Measurements from ENCODE around the gene TPST1. TPM values are rescaled to one million over a fixed set of nuclear protein-coding genes. Genes with fewer than 3 reads are reported as not detected.

The TPST1 gene
- total and polyA plus RNA-seq, 2 experiments from 2014 or later = 21.1 to 24.8 TPM

- Histone ChIP-seq H3K4me1 (ENCODE audit: low read depth) (no peaks in the 10 kb centered on the region), H3K4me3 (no peak overlapping the region), H3K27me3 (no peaks in the 10 kb centered on the region), H3K27ac (no peak overlapping the region), H3K9me3 (ENCODE audit: low read depth) (no peaks in the 10 kb centered on the region), H3K36me3 (no peaks in the 10 kb centered on the region)
- no peak for DNase-seq (ENCODE audit: low read depth in 1 of 2, low spot score in 1 of 2)
- TF ChIP-seq CTCF (IDR thresholded peaks at IDR 0.05; ENCODE audit: low read depth, low read length) = no peak
Measured at GRCh38 chr7:66306243-66306642, 101.1 kb downstream of the TPST1 start.

- no peaks in the 10 kb centered on the region for H3K27me3 ChIP-seq
- H3K4me3 ChIP-seq = no peak overlapping the region
- no peaks in the 10 kb centered on the region for H3K36me3 ChIP-seq
- H3K9me3 ChIP-seq (ENCODE audit: low read depth) = no peaks in the 10 kb centered on the region
- no peaks in the 10 kb centered on the region for H3K4me1 ChIP-seq (ENCODE audit: low read depth)
- peak; percentile 53 to 77 for DNase-seq (ENCODE audit: low read depth in 1 of 2, low spot score in 1 of 2)
- no peak overlapping the region for H3K27ac ChIP-seq
- no peak for TF ChIP-seq CTCF (IDR thresholded peaks at IDR 0.05; ENCODE audit: low read depth, low read length)
Measured at GRCh38 chr7:66307591-66308215, 102.6 kb downstream of the TPST1 start.

GRCh38 chr7:66308411-66308810 lies 103.3 kb downstream of the TPST1 start:
- no peaks in the 10 kb centered on the region for H3K9me3 ChIP-seq (ENCODE audit: low read depth)
- H3K27ac ChIP-seq = no peak overlapping the region
- no peaks in the 10 kb centered on the region for H3K4me1 ChIP-seq (ENCODE audit: low read depth)
- TF ChIP-seq CTCF (IDR thresholded peaks at IDR 0.05; ENCODE audit: low read depth, low read length) = no peak
- H3K36me3 ChIP-seq = no peaks in the 10 kb centered on the region
- no peaks in the 10 kb centered on the region for H3K27me3 ChIP-seq
- no peak for DNase-seq (ENCODE audit: low read depth in 1 of 2, low spot score in 1 of 2)
- no peak overlapping the region for H3K4me3 ChIP-seq

- TF ChIP-seq CTCF (IDR thresholded peaks at IDR 0.05; ENCODE audit: low read depth, low read length) = no peak
- Histone ChIP-seq H3K27me3 (no peaks in the 10 kb centered on the region), H3K4me3 (no peak overlapping the region), H3K36me3 (no peaks in the 10 kb centered on the region), H3K27ac (no peak overlapping the region), H3K4me1 (ENCODE audit: low read depth) (no peaks in the 10 kb centered on the region), H3K9me3 (ENCODE audit: low read depth) (no peaks in the 10 kb centered on the region)
- no peak for DNase-seq (ENCODE audit: low read depth in 1 of 2, low spot score in 1 of 2)
Measured at GRCh38 chr7:66310620-66311019, 105.5 kb downstream of the TPST1 start.

DNA sequence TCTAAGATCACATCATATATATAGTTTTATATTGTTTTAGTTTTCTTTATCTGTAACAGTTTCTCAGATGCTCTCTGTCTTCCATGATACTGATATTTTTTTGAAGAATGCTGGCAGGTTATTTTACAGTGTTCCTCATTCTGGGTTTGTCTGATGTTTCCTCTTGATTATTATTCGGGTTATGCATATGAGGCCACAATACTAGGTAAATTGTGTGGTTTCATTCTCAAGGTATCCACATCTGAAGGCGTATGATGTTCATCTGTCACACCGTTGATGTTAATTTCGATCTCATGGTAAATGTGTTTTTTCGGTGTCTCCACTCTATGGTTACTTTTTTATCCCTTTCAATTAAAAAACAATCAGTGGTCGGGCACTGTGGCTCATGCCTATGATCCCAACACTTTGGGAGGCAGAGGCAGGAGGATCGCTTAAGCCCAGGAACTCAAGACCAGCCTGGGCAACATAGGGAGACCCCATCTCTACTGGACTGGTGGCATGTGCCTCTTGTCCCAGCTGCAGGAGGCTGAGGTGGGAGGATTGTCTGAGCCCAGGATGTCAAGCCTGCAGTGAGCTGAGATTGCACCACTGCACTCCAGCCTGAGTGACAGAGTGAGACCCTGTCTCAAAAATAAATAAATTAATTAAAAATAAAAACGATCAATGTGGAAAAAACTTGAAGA lies 108.9 kb downstream of the TPST1 start:
- Histone ChIP-seq H3K4me3 (no peak overlapping the region), H3K9me3 (ENCODE audit: low read depth) (no peaks in the 10 kb centered on the region), H3K36me3 (no peaks in the 10 kb centered on the region), H3K27me3 (no peaks in the 10 kb centered on the region), H3K4me1 (ENCODE audit: low read depth) (no peaks in the 10 kb centered on the region), H3K27ac (no peak overlapping the region)
- no peak for TF ChIP-seq CTCF (IDR thresholded peaks at IDR 0.05; ENCODE audit: low read depth, low read length)
- no peak for DNase-seq (ENCODE audit: low read depth in 1 of 2, low spot score in 1 of 2)

Measured in cardiac muscle cell (in vitro differentiated cells and primary cell).